Measurements from ENCODE around the gene SESN3.

GRCh38 chr11:95229199-95229992 is 1.6 kb downstream of the SESN3 start:
- TF ChIP-seq, protein P1, sequence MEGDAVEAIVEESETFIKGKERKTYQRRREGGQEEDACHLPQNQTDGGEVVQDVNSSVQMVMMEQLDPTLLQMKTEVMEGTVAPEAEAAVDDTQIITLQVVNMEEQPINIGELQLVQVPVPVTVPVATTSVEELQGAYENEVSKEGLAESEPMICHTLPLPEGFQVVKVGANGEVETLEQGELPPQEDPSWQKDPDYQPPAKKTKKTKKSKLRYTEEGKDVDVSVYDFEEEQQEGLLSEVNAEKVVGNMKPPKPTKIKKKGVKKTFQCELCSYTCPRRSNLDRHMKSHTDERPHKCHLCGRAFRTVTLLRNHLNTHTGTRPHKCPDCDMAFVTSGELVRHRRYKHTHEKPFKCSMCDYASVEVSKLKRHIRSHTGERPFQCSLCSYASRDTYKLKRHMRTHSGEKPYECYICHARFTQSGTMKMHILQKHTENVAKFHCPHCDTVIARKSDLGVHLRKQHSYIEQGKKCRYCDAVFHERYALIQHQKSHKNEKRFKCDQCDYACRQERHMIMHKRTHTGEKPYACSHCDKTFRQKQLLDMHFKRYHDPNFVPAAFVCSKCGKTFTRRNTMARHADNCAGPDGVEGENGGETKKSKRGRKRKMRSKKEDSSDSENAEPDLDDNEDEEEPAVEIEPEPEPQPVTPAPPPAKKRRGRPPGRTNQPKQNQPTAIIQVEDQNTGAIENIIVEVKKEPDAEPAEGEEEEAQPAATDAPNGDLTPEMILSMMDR (IDR thresholded peaks at IDR 0.05) = no peak
- no peak for TF ChIP-seq POLR2A (IDR thresholded peaks at IDR 0.05)

All from right lobe of liver (tissue), 4 donors.